NOMO-1 (cell line): ENCODE measurements around the gene TGFB1.
"Not testable (repeated sequence)": the region's sequence is repeated elsewhere in the genome, so short reads cannot be mapped to it uniquely, and the experiment has no call there.

Experiments
- DNase-seq, 2 experiments: peaks; one replicate each; lab custom pipeline; 2025; ENCODE audit not compliant: unreplicated experiment in 2 of 2; lab: John Stamatoyannopoulos, UW

Gene TGFB1

DNA sequence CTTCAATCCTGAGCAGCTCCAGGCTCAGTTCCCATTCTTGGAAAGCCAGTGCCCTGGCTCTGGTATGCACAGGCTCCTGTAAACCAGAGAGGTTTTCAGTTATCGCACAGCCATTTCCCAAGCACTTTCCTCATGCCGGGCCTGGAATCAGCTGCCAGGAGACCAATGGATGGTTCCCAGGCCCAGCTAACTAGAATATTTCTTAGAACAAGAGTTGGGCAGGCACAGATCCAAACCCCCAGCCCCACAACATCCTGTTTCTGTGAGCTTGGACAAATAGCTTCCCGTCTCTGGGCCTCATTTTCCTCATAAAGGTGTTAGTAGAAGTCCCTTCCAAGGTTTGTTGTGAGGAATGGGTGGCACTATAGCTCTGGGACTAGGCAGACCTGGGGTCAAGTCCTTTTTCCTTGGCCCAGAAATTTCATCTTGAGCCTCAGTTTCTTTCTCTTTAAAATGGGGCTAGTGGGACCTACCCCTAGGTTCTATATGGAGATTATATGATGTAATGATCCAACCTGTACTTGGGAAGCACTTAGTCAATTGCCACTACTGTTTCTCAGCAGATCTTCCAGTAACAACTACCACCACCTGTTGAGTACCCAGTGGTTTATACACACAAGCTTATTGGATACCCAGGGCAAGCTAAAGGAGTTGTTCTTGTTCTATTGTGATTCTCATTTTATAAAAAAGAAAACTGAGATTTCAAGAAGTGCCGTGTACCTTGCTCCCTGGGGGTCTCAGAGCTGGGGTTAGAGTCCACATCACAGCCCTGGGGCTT, 48.8 kb downstream of the TGFB1 start:
- DNase-seq, result no peak

DNA sequence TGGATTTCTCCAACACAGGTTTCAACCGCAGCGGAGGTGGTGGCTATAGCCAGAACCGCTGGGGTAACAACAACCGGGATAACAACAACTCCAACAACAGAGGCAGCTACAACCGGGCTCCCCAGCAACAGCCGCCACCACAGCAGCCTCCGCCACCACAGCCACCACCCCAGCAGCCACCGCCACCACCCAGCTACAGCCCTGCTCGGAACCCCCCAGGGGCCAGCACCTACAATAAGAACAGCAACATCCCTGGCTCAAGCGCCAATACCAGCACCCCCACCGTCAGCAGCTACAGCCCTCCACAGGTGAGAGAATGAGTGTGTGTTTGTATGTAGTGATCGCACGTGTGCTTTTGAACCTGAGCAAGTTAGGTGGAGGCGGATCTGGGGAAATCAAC, 49.8 kb downstream of the TGFB1 start:
- DNase-seq, result no peak

DNA sequence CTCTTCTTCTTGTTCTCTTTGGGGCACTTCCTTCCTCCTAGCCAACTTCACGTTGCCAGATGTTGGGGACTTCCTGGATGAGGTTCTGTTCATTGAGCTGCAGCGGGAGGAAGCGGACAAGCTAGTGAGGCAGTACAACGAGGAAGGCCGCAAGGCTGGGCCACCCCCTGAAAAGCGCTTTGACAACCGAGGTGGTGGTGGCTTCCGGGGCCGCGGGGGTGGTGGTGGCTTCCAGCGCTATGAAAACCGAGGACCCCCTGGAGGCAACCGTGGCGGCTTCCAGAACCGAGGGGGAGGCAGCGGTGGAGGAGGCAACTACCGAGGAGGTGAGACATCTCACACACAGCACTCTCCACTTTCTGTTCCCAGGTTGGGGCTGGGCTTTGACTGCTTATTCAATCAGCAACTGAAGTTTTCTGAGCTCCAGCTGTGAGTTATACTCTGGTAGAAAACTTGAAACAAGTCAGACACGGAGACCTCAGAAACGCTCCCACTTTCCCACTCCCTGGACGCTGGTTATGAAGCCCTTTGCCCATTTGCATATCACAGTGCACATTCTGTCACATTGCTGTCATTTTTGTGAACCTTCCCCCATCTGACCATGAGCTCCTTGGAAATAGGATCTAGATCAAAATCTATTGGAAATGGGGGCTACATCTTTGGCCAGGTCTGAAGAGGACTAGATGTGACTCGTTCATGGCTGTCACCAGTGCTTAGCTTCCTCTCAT, 50.9 kb downstream of the TGFB1 start:
- no peak for DNase-seq

DNA sequence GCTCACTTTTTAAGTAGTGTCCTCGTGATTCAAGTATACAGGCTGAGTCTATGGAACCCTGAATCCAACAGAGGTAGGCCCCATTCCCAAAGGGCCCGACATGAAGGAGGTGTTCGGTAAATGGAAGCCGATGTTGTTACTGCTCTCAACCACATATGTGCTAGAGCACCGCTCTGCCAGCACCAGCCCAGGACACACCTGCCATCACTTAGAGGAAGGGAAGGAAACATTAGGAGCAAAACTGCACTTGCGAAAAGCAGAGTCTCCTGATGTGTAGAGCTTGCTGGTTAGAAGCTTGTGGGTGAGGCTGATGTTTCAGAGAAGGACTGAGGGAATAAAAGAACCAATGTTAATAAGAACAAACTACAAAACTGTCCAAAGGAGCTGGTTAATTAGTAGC, 53.2 kb downstream of the TGFB1 start:
- no peak for DNase-seq

DNA sequence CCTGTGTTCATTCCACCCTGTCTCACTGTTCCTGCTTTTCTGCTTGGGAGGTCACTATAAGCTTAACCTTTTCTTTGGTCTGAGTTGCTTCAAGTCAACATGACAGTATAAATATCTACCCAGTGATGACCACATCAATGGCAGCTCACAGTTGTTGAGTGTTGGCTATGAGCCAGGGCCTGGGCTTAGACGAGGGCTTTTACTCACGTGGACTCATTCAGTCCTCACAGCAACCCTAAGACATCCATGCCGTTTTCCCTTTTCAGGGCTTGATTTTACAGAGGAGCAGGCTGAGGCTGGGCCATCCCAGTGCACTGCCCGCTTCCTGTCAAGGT, 54.0 kb downstream of the TGFB1 start:
- no peak for DNase-seq

DNA sequence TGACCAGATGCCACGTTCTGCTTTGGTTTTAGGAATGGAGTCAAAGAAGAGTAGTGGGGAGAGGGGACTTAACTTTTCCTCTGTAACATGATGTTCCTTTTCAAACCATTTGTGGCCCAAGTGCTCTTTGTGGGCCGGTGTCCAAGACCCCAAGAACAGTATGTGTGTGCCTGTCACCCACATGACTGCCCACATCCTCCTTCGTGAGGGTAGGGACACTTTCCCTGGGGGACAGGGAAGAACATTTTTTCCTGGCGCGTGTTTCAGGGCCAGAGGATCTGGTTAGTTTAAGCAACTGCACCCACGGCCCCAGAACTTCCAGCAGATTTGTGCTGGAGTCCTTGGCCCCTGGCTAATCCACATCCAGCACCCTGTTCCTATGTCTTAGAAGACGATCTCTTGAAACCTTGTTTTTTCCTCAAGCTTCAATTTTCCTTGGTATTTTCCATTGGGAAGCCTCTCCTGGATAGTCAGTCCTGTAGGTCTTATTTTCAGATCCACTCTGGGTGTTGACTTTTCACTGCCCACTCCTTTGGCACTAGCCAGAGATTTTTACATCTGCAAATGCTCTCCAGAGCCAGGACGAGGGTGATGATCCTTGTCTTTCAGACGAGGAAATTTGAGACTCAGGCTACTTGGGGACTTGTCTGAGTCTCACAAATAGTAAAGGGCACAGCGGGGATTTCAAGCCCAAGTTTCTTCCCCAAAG, 54.5 kb downstream of the TGFB1 start:
- no peak for DNase-seq

DNA sequence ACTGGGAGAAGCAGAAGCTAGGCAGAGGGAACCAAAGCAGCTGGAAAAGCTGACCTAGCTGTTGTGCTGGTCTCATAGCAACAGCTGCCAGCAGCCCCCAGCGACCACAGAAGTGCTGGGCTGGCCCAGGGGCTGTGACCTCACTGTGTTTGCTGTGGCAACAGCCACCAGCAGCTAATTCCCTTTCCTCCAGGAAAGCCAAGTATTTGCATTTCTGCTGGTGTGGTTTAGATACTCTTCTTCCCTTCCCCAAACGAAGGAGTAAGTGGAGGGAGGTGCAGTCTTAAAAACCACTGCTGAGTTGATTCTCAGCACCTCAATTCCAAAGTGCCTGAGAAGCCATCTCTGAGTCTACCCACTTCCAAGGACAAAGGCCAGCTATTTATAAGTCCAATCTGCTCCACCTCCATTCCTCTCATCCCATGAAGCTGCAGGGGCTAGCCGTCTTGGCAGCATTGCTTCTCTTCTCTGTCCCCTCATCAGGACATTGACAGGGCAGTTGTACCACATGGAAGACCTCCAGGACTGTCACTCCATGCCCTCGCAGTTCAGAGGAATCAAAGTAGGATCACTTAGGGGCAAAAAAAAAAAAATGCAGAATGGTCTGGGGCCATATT, 55.3 kb downstream of the TGFB1 start:
- DNase-seq, result no peak

DNA sequence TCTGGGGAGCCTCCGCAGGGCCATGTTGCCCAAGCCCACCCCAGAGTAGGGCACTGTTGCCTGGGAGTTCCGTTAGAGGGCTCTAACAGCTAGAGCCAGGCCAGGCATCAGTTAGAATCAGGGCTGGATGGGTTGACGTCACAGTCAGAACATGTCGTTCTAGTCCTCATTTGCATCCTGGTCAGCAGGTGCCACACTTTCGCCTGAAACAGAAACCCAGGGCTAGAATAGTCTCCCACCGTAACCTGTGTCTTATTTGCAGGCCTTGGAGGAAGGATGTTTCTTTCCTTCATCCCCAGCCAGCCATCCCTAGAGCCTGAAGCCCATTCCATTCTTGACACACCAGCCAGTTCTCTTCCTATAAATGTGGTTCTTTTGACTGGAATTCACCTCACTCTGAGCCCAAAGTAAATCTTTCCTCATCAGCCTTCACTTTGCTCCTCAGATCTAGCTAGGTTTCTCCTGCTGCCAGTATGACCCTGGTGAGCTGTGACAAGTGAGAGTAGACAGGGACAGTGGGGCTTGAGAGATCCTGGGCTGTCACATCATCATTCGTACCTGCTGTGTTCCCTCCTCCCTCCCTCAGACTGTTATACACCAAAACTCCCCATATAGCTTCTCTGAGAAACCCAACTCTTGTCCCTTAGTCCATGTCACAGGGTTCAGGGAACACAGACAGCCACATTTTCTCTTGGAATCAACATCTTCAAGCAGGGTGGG, 55.9 kb downstream of the TGFB1 start:
- no peak for DNase-seq

DNA sequence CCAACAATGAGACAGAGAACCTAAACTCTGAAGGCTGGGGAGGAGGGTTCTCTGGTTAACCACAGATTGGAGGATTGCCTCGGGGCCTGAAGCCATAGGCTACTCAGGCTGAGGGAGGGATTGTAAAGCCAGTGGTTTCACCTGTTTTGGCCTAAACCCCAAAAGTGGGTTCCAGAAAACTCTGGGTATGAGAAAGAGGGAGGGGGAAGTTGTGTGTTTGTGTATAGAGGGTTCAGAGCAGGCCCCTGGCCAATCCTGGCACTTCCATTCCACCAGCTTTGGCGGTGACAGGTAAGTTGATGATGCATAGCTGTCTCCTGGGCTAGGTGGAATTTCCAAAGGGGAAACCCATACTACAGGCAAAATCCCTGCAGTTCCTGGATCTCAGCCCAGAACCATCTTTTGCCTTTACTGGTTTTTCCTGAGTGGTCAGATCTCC, 57.3 kb downstream of the TGFB1 start:
- no peak for DNase-seq

DNA sequence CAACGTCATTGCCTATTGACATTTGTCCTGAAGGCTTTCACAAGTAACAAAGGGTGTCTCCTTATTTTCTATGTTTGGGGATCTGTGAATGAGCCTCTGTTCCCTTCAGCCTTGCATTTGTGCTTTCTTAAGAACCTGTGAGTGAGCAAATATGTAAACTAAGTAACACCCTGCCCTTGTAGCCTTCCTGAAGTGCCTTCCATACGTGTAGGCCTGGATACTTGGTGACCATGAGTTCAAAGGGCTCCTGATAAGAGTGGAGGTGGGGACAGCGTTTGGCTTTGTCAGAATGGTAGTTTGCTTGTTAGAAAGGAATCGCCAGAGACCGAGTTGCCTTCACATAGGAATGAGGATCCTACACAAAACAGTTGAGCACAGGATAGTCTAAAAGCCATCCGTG, 58.2 kb downstream of the TGFB1 start:
- no peak for DNase-seq

DNA sequence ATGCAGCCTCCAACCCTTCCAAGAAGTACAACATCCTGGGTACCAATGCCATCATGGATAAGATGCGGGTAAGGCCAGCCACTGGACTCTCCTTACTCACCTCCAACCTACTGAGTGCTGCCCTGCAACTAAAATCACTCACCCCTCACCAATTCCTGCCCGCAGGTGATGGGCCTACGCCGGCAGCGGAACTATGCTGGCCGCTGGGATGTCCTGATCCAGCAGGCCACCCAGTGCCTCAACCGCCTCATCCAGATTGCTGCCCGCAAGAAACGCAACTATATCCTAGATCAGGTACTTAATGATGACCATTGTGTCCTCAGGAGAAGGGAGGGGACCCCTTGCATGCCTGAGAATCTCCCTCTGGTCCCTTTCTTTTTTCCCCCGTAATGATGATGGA, 59.3 kb downstream of the TGFB1 start:
- no peak for DNase-seq

DNA sequence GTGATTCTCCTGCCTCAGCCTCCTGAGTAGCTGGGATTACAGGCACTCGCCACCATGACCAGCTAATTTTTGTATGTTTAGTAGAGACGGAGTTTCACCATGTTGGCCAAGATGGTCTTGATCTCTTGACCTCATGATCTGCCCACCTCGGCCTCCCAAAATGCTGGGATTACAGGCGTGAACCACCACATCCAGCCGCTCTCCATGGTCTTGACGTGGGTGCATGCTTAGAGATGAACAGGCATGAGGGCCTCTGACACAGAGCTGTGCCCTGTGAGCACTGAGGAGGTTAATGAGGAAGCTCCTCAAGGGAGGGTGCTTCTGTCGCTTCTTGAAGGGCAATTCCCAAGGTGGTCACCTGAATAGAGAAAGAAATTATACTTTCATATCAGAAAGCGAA, 63.9 kb downstream of the TGFB1 start:
- not testable (repeated sequence) for DNase-seq

DNA sequence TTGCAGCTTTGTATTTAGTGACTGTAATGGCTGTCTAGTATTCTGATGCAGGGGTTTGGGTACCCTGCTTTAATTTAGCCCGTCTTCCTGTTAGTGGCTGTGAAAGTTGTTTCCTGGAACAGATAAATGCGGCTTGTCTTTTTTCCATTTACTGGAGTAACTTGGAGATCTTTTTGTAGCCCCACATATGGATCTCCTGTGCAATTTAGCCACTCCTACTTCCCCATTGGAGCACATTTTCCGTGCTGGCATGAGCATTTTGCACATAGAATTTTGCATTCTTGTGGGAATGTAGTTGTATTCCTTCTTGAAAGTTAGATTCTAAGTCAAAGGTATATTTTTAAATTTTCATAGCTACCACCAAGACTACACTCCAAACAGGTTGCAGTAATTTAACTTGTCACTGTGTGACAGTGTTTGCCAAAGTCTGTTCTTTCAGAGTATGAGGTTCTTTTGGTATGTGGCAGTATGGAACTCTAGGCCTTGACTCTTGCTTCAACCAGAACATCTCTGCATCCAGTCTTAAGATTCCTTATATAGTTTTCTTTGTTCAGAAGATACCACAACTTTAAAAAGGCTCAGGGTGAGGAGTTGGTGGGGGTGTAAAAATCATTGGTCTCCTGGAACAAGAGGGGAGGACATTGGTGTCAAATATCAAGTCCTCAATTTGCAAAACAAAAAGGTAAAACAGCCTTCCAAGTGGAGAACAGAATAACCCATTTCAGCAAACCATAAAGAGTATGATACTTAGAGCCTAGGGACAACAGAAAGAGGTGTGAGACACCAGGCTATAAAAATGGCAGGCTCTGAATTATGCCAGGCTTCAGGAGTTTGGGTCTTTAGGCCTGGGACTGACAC, 64.8 kb downstream of the TGFB1 start:
- no peak for DNase-seq
